GM03348 (cell line): ENCODE data around the gene BAG5.
"Not testable (repeated sequence)": the region's sequence is repeated elsewhere in the genome, so short reads cannot be mapped to it uniquely, and the experiment has no call there.

ENCODE experiments used
- DNase-seq: peaks from one replicate; pipeline ENCODE4 v3.0.0; 2012; ENCODE audit warnings: low spot score

The BAG5 gene

GRCh38 chr14:103522649-103523574 lies 39.5 kb downstream of the BAG5 start, which contains the start of gene CKB:
Gene CKB, minus strand, starts transcription at chr14:103522830. Its CDS starts 337 bp downstream, at chr14:103522493.
- DNase-seq, result peak; percentile 90

GRCh38 chr14:103521951-103522563 lies 40.4 kb downstream of the BAG5 start:
- peak; percentile 26 for DNase-seq

DNA sequence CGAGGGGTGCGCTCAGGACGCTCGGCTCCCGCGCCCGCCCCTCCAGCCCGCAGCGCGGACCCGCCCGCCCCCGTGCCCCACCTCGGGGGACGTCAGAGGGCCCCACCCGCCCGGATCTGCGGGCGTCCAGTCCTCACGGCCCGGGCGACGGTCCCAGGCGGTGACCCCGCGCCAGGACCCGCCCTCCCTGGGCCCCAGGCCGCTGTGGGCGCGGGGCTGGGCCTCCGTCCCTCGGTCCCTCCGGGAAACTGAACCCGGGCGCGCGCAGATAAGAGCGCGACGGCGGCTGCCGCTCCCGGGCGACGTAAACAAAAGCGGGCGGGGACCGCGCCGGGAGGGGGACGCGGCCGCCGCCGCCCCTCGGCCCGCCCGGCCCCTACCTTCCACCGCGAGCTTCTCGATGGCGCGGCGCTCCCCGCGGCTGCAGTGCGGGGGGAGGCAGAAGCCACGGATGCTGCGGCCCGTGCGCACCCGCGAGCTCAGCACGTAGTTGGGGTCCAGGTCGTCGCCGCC lies 41.0 kb downstream of the BAG5 start:
- no peak for DNase-seq

GRCh38 chr14:103520657-103521437 lies 41.6 kb downstream of the BAG5 start:
- DNase-seq, result peak; percentile 89

DNA sequence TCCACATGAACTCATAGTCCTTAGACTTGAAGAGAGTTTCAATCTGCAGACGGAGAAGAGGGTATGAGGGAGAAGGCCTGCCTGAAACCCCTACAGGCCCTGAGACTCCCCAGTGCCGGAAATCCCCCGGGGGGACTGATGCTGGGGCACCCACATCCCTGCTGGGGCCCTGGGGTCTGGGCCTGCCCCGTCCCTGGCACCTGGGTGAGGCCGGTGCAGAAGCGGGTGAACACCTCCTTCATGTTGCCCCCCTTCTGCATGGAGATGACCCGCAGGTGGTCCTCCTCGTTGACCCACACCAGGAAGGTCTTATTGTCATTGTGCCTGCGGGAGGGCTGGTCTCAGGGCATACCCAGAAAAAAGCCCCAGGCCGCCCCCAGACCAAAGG lies 42.2 kb downstream of the BAG5 start:
- DNase-seq, result no peak

DNA sequence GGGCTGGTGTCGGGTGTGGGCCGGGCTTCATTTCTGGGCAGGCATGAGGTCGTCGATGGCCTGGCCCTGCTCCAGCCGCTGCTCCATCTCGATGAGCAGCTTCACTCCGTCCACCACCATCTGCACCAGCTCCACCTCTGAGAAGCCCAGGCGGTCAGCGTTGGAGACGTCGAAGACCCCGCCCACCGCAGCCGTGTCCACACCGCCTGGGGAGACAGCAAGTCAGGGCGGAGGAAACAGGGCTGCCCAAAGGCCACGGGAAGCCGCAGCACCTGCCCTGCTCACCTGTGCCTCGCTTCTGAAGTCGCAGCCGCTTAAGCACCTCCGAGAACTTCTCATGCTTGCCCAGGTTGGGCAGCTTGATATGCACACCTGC lies 42.6 kb downstream of the BAG5 start:
- DNase-seq, result no peak

DNA sequence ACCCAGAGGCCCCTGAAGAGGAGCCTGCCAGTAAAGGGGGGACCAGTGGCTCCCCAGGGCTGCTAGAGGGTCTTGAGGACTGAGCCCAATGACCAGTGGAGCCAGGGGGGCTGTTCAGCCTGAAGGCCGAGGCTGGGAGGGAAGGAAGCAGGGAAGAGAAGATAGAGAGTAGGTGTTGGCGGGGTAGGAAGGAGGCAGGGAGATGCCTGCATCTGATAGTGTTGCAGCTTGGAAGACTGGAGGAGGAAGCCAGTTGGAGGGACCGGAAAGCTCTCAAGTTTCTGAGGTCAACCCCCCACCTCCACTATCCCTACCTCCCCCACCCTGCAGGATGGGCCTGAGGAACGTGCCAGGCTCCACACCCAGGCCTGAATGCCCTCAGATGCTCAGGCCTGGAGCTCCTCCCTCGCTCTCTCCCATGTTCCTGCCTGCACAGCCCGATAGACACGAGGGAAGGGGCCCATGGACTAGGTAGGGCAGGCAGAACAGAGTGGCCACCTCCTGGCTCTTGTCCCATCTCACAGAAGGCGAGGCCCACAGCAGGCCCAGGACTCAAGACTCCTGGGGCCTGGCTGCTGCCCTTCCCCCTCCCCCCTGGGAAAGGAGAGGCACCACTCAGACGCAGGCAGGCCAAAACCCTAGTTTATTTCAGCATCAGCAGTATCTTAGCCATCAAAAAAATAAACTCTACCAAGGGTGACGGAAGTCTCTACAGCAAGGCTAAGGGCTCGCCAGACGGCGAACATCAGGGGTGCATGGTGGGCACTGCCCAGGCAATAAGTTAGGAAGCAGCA lies 43.2 kb downstream of the BAG5 start:
- peak; percentile 63 for DNase-seq

- DNase-seq, result peak; percentile 88
Measured at GRCh38 chr14:103518422-103519042, 43.9 kb downstream of the BAG5 start.

- peak; percentile 52 for DNase-seq
Measured at GRCh38 chr14:103517721-103518421, 44.6 kb downstream of the BAG5 start.

GRCh38 chr14:103517174-103517566 lies 45.3 kb downstream of the BAG5 start:
- DNase-seq, result no peak

DNA sequence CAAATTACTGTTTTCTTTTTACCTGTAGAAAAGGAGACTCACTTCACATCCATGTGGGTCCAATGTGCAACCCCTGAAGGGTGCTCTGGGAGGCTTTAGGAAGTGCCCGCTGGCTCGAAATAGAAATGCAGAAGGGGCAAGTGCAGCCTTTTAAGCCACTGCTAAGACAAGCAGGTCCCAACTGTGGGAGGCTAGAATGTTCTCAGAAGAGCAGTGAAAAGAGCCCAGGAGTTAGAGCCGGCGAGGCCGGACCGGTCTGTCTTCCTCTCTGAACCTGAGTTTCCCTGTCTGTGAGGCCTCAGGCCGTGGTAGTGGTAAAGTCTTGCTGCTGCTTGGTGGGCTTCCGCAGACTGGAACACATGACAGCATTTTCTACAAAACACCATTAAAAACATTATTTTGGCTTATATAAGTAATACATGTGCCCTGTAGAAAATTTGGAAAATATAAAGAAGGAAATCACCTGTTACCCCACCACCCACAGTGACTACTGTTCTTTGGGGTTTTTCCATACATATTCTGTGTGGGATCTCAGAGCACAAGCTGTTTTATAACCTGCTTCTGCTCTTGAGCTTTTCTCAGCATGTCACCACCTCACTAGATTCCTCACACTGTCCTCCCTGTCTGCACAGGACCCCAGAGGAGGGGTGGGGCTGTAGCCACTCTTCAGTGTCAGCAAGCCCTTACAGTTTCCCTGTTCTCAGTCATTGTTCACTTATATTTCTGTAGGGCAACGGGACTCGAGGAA lies 45.9 kb downstream of the BAG5 start:
- DNase-seq, result no peak

GRCh38 chr14:103514596-103515421 lies 47.6 kb downstream of the BAG5 start:
- no peak for DNase-seq

- peak; percentile 90 for DNase-seq
Measured at GRCh38 chr14:103512701-103513611, 49.5 kb downstream of the BAG5 start.

- not testable (repeated sequence) for DNase-seq
Measured at GRCh38 chr14:103512180-103512579, 50.3 kb downstream of the BAG5 start.

DNA sequence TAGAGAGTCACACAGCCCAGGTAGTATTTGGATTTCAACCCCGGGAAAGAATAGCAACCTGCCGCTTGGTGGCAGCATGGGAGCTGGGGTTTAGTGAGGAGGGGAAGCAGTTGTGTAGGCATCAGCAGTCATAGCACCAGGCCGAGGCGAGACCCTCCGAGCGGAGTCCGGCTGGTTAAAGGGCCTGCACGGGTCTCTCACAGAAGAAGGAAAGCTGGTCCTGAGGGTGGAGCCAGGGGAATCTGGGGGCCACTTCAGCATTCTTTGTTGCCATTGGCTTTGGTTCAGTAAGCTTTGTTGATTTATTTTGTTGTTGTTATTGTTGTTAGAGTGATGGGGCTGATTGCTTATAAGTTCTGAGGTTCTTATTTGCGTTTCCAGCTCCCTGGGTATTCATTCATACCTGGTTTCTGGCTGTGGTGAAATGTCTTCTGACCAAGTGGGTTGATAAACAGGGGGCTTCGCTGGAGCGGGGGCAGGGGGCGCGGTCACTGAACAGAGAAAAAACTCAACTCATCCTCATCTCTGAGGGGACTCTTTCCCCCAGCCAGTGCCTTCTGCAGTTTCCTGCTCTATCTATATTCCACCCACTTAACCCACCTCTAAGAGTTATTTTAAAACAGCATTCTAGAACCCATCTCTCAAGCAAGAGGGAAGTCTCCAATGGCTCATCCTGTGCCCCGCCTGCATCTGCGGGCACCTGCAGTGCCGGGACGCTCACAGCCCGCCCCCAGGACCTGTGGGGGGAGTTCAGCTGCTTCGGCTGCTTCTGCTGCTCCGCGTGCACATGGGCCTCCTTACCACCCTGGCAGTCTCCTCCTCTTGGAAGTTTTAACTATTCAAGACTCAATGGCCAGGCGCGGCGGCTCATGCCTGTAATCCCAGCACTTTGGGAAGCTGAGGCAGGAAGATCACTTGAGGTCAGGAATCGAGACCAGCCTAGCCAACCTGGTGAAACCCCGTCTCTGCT lies 51.4 kb downstream of the BAG5 start:
- DNase-seq, result no peak
